Measurements from ENCODE around the gene NOVA2.
"Not testable (repeated sequence)": the region's sequence is repeated elsewhere in the genome, so short reads cannot be mapped to it uniquely, and the experiment has no call there.

NOVA2 gene

DNA sequence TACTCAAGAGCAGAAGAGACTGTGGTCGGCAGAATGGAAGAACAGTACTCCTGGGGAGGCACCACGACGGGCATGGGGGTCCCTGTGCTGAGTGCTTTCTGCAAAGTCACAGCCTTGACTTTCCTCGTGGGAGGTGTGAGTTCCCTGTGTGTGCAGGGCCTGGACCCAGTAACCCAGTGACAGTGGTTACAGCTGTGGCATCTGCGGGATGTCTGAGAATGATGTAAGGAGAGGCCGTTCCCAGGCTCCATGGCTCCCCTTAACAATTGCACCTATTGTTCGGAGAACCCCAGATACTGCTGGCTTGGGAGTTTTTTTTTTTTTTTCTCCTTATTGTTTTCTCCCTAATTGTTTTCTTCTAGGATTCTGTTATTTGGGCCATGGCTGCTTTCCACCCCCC lies 54.0 kb downstream of the NOVA2 start:
- DNase-seq, result no peak

DNA sequence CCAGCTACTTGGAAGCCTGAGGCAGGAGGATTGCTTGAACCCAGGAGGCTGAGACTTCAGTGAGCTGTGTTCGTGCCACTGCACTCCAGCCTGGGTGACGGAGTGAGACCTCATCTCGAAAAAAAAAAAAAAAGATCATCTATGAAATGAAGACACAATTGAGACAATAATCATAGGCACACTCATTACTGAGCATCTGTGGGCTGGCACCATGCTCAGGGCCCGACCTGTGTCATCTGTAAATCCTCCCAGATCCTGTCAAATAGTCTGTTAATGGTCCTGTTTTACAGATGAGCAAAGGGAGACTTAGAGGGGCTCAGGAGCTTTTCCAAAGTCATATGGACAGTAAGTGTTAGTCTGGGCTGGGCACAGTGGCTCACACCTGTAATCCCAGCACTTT lies 54.9 kb downstream of the NOVA2 start:
- no peak for DNase-seq

DNA sequence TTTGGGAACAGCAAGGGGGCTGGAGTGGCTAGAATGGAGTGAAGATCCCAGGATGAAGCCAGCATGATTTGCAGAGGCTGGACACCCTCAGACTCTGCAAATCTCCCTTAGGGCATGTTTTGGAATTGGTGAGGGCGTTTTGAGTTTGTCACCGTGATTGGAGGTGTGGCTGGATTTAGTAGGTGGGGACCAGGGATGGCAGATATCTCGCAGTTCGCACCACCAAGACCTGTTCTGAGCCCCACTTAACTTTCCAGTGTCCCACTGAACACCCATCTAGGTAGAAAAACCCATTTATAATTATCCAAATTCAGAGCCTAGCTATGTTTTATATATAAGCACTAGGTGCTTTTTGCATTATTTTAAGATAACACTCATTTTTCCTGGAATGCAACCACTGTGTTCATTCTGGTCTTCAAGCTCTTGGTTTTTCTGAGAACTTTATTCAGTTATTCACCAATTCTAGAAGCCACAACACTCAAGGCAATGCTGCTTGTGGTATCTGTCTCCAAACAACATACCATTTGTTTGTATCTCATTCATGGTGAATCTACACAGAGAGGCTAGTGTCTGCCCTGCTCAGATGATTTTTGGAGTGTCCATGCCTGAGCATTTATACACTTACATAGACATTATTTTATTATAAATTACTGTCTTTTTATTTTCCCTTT lies 56.1 kb downstream of the NOVA2 start:
- DNase-seq, result no peak

DNA sequence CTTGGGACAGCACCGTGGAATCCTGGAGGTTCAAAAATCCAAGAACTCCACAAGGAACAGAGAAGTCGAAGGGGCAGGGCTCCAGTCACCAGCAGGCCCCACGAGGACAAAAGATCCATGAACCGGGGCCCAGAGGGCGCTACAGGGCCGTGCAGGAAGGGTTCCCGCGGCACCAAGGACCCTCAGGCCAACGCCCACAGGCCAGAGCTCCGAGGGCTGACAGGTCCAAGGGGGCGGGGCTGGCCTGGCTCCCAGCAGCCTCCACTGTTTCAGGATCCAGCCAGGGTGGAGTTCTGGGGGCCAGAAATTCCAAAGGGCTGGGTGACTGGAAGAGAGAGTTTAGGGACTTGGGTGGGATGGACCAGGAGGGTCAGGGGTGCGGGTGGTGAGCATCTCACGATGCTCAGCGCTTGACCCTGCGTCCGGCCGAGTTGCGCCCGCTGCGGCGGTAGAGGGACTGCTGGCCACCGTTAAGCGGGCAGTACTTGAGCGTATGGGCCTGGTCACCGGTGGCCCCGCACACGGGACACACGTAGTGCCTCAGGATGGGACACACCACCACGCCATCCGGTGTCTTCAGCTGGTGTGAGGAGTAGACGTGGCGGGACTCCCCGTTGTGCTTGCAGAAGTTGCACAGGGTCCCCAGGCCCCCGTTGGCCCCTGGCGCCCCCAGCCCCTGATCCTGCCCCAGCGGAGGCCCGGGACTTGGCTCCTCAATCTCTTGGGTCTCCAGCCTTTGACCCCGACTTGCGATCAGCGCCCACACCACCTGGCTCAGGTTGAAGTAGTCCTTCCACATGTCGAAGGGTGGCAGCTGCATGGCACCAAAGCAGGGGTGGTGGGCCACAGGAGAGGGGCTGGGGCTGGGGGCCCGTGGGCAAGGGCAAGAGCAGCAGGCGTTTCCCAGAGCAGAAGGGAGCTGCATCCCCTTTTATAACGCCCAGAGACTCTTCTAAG lies 59.5 kb downstream of the NOVA2 start, which contains the start of gene NANOS2:
TSS of gene NANOS2 (minus strand) at position 905 of the 957 bp plus-strand sequence. CDS start at position 820, 85 bp downstream.
- no peak for DNase-seq

DNA sequence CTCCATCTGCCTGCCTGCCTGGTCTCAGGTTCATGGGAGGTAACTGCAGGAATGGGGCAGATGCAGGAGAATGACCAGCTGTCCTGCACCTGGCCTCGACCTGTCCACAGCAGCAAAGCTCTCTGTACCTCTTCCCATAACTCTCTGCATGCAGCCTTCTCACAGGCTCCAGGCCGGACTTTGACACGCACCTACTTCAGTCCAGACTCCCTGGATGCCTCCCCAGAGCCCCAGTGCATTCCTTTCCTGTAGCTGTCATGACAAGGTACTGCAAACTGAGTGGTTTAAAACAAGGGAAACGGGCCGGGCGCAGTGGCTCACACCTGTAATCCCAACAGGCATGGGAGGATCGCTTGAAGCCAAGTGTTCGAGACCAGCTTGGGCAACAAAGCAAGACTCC lies 62.4 kb downstream of the NOVA2 start:
- DNase-seq, result no peak

DNA sequence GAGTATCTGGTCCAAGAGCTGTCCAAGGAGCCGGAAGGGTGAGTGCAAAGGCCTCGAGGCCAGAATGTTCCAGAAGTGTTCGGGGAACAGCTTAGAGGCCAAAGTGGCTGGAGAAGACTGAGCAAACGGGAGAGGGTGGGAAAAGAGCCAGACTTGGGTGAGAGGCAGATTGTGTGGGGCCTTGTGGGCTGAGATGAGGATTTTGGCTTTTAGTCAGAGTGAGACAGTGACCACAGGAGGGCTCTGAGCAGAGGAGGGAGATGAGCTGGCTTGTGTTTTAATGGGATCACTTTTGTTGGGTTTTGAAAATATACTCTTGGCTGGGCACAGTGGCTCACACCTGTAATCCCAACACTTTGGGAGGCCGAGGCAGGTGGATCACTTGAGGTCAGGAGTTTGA lies 64.7 kb downstream of the NOVA2 start:
- no peak for DNase-seq

DNA sequence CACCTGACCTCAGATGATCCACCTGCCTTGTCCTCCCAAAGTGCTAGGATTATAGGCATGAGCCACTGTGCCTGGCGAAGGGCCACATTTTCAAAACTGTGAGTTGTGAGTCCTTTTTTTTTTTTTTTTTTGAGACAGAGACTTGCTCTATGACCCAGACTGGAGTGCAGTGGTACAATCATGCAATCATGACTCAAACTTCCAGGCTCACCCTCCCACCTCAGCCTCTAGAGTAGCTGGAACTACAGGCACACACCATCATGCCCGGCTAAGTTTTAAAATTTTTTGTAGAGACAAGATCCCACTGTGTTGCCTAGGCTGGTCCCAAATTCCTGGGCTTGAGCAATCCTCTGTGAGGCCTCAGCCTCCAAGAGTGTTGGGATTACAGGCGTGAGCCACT lies 67.4 kb downstream of the NOVA2 start:
- DNase-seq, result no peak

DNA sequence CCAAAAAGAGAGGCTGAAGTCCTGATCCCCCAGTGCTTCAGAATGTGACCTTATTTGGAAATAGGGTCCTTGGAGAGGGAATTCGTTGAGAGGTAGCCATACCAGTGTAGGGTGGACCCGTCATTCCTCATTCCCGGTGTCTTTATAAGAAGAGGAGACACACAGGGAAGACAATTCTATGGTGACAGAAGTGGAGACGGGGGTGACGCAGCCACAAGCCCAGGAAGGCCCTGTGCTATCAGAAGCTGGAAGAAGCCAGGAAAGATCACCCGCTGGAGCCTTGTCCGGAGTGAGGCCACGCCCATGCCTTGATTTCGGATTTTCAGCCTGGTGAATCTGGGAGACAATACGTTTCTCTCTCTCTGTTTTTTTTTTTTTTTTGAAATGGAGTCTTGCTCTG lies 68.7 kb downstream of the NOVA2 start:
- no peak for DNase-seq

DNA sequence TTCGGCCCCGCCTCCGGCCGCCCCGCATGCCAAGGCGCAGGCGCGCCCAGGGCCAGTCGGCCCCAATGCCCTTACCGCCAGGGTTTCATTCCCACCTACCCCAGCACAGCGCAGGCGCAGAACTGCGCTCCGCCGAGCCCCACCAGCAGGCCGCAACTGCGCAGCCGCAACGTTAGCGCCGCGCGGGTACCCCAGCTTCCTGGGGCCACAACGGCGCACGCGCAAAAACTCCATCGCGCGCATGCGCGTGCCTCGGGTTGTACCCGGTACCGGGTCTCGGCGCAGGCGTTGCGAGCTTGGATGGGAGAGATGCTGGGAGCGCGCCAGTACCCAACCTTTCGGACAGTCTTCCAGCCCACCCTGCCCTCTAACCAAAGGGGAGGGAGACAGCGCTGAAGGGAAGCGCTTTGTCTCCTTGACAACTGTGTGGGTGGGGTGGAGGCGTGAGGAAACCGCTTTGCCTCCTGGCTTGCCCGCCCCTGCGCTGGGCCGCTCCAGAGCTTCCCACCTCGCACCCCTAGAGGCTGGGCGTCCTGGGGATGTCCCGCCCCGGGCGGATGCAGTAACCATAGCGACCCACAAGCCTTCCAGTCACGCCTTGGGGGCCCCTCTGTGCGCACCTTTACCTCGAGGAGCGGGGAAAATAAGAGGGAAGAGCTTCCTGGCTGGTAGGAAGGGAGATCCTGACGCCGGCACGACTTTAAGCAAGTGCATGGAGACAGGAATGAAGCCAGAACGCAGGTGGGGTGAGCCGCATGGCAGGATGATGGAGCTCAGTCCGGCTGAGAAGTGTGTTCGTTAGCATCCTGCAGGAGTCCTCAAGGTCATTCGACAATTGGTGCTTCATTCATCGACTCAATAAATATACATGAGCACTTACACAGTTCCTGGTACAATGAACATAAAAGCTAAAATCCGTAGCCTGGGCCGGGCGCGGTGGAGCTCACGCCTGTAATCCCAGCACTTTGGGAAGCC lies 70.7 kb downstream of the NOVA2 start:
- peak; percentile 99 for DNase-seq

DNA sequence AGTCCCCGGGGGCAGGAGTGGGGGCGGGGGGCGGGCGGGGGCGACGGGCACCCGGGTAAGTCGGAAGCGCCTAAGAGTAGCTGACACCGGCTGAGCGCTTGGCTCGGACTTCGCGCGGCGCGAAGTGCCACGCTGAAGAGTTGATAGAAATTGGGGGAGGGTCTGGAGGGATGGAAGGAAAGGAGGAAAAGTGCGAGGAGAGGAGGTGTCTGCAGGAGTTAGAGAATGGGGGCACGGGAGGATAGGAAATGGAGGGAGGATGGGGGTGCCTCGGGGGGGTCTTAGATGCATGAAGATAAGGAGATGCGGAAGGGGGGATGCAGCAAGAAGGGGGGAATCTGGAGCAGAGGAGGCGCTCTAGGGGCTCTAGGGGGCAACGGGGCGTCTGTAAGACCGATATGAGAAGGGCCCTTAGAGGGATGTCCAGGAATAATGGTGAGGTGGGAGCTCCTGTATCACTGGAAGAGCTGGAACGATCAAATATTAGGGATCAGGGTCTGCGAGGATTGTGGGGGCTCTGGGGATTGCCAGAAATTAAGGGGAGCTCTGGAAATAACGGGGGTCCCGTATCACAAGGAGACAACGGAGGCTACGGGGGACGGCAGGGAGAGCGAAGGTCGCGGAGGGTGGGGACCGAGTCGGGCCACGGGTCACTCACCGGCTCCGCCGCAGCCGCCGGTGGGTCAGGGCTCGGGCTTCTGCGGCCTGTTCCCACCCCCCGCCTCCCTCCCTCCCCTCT lies 71.6 kb downstream of the NOVA2 start, which contains the start of gene MYPOP:
TSS of gene MYPOP (minus strand) at position 702 of the 739 bp plus-strand sequence. CDS start 840 bp downstream, outside the sequence.
- no peak for DNase-seq

DNA sequence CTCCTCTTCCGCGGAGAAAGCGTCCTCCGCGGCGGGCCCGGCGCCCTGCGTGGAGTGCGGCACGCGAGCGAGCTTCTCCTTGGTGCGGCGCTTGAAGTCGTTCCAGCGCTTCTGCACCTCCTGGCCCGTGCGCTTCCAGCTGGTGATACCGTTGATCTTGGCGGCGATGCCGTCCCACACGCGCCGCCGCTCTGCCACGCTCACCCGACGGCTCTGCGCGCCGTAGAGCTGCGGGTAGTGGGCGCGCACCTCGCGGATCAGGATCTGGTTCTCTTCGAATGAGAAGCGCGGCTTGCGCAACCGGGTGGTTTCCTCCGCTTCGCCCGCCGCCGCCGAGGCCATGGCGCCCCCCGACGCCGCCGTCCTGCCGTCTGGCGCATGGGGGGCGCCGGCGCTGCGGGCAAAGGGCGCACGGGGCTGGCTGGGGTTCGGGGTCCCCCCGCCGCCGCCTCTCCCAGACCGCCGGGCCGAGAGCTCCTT lies 72.2 kb downstream of the NOVA2 start:
- peak; percentile 36 to 49 for DNase-seq

DNA sequence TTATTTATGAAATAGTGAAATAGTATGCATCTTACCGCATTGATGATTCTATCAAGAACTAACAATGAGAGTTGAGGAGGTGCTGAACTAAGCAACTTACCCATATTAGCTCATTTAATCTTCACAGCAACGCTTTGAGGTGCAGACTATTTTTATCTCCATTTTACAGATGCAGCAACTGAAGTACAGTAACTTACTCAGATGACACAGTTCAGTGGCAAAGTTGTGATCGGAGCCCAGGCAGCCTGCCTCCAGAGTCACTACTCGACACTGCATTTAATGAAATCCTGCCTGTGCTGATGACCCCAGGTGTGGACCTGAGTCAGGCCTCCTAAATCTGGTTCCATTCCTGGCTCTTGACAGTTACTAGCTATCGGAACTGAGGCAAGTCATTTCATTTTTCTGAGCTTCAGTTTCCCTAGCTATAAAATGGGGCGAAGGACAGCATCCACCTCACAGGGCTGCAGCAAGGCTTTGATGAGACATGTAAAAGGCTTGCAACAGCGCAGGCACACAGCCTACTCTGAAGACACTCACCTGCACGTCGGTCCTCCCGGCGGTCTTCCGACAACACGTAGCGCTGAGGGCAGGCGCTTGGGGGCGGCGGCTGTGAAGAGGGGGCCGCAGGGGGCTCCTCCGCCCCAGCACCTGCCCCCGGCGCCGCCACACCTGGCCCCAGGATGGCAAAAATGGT lies 72.8 kb downstream of the NOVA2 start:
- no peak for DNase-seq

DNA sequence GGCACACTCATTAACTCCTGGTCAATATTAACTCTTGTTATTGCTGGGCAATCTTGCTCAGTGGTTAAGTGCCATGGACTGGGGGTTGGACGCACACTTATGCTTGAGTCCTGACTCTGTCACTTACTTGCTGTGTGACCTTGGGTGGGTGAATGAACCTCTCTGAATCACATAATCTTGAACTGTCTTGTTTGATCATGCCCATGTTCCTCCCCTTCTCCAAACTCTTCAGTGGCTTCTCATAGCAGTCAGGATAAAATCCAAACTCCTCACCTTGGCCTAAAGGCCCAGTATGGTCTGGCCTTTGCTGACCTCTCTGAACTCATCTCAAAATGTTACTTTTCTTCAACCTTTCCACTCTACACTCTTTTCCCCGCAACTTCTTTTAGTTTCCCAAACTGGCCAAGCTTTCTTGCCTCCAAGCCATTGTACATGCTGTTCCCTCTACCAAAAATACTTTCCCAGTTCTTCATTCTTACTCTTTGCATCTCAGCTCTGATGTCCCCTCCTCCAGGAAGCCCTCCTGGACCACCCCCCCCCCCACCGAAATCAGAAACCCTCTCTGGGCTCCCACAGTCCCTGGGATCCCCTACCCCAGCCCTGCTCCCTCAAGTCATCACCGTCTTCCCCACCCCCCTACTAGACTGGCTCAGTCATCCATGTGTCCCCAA lies 73.6 kb downstream of the NOVA2 start:
- no peak for DNase-seq

DNA sequence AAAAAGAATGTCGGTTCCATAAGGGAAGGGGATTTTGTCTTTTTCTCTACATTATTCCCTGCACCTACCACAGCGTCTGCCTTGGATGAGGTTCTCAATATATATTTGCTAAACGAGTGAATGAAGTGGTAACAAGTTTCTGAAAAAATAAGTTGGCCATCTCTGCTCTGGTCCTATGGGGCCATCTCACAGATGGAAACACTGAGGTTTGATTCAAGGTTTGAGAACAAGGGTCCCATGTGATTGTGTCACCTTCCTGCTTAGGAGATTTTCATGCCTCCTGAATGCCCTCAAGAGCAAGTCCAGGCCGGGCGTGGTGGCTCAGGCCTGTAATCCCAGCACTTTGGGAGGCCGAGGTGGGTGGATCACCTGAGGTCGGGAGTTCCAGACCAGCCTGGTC lies 74.4 kb downstream of the NOVA2 start:
- DNase-seq, result no peak

DNA sequence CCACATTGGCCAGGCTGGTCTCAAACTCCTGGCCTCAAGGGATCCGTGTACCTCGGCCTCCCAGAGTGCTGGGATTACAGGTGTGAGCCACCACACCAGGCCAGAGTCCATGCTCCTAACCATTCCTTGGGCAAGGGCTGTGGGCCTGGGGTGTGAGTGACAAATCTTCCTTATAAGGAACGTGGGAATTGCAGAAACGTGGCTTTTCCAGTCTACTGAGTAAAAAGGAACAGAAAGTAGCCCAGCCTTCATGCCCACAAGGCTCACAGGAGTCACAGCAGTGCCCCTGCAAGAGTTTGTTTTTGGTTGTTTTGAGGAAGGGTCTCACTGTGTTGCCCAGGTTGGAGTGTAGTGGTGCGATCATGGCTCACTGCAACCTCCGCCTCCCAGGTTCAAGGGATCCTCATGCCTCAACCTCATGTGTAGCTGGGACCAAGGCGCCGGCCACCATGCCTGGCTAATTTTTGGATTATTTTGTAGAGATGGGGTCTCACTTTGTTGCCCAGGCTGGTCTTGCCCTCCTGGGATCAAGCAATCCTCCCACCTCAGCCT lies 76.3 kb downstream of the NOVA2 start:
- no peak for DNase-seq

DNA sequence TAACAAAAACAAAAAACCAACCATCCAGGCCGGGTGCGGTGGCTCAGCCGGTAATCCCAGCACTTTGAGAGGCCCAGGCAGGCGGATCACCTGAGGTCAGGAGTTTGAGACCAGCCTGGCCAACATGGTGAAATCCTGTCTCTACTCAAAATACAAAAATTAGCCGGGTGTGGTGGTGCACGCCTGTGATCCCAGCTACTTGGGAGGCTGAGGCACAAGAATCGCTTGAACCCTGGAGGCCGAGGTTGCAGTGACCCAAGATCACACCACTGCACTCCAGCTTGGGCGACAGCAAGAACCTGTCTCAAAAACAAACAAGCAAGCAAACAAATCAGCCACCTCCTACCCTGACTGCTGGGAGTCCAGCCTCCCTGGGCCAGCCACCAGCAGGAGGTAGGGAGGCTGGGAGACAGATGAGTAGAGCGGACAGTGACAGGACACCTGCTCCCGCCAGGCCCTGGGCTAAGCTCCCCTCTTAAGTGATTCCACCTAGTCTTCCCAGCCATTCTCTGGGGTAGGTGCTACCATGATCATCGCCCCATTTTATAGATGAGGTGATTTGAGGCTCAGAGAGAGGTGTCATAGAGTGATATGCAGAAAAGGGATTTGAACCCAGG lies 77.6 kb downstream of the NOVA2 start:
- not testable (repeated sequence) for DNase-seq

DNA sequence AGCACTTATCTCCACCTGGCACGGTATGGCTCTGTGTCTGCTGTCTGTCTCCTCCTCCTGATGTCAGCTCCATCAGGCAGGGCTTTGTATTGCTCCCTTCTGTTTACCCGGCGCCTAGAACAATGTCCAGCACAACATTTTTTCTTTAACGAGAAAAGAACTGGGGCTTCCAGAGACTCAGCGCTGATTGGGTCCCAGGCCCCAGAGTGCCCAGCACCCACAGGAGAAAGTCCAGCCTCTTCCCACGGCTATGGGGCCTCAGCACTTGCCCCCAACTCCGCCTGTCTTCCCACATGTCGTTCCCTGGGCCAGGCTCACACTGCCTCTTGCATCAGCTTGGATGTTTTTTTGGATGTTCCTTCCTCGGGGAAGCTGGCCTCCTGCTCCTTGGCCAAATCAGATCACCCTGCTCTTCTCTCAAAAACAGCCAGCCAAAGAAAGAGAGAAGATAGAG lies 78.1 kb downstream of the NOVA2 start:
- no peak for DNase-seq

DNA sequence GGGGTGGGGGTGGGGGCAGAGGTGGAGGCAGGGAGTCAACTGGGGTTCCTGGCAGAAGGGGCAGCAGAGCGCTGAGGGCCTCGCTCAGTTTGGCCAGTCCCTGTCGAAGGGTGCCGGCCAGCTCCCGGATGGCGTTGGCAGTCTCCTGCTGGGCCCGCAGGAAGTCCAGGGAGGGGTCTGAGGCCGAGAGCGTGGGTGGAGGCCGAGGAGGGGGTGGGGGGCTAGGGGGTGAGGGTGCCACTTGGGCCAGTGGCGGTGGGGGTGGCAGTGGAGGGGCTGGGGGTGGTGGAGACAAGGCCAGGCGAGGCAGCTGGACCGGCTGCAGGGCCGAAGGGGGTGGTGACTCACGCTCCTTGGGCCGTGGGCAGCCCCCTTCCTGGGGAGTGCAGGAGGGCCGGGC lies 82.8 kb downstream of the NOVA2 start:
- DNase-seq, result no peak

DNA sequence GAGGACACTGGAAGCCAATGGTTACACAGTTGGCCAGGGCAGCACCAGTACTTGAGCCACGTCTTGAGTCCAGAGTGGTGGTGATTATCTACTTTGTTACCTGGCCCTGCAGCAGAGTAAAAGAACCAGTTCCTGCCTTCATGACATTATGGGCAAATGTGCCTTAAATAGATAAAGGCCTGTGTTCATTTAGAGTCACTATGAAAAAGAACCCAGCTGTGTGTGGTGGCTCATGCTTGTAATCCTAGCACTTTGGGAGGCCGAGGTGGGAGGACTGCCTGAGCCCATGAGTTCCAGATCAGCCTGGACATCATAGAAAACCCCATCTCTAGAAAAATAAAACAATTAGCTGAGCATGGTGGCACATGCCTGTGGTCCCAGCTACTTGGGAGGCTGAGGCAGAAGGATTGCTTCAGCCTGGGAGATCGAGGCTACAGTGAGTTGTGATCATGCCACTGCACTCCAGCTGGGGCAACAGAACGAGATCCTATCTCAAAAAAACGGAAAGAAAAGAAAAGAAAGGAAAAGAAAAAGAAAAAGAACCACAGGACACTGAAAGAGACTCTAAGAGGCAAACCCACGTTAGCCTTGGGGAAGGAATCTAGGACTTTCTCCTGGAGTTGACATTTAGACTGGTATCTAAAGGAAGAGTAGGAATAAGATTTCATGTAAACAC lies 84.3 kb downstream of the NOVA2 start:
- no peak for DNase-seq
